Activated CD4-positive, CD25-positive, alpha-beta regulatory T cell treated with anti-CD3 and anti-CD28 coated beads, Interleukin-2, amount 50 U/mL, for 16 hours (primary cell): Measurements from ENCODE around the gene TEP1.
"Not testable (repeated sequence)": the region's sequence is repeated elsewhere in the genome, so short reads cannot be mapped to it uniquely, and the experiment has no call there.

Source experiments
- DNase-seq: peaks from one replicate; pipeline ENCODE4 v3.0.0-alpha.2; 2020; ENCODE audit warnings: low read depth, low spot score

Gene TEP1

GRCh38 chr14:20412876-20413743 is at the start of gene TEP1:
TSS of gene TEP1 (minus strand) at chr14:20413501. CDS start at chr14:20408439, 5,062 bp downstream.
- peak; percentile 44 for DNase-seq

DNA sequence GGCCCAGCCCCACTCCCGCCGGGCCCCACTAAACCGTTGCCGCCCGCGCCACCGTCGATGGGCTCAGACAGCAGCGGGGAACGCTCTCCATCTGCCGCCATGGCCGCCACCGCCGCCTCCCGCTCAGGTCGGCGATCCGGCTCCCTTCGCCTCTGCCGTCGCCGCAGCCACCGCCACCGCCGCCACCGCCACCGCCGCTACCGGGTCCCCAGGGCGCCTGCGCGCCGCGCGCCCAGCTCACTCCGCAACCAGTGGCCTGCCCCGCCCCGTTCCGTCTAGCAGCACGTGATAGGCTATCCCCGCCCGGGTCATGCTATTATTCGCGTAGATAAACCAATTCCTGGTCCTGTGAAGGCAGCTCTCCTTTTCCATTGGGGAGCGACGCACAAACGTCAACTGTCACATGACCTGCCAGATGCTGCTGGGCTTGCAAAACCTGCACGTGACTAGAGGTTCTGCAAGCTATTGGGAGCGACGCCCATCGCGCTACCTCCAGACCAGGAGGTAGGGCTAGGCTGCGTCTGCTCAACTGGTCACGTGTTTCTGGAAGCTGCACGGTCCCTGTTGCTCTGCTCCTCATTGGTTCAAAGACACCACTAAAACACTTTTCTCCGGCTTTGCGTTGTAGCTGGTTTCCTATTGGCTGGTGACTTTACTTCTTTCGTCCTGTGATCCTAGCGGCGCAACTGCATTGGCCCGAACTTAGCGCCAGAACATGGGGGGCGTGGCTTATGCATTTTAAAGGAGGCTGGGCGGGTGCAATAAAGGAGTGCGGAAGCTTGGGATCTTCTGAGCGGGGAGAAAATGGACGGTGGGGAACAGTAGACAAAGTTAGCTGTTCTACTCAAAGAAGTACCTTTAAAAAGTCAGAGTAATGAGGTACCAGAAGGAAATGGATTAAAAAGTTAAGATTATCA is 48.2 kb upstream of the TEP1 start, which contains the start of gene PIP4P1:
PIP4P1 (minus strand) TSS at position 210 of the 917 bp plus-strand sequence; CDS start at position 101, 109 bp downstream.
- DNase-seq: peak; percentile 99

GRCh38 chr14:20460458-20461224 is 47.3 kb upstream of the TEP1 start:
- peak; percentile 27 for DNase-seq

DNA sequence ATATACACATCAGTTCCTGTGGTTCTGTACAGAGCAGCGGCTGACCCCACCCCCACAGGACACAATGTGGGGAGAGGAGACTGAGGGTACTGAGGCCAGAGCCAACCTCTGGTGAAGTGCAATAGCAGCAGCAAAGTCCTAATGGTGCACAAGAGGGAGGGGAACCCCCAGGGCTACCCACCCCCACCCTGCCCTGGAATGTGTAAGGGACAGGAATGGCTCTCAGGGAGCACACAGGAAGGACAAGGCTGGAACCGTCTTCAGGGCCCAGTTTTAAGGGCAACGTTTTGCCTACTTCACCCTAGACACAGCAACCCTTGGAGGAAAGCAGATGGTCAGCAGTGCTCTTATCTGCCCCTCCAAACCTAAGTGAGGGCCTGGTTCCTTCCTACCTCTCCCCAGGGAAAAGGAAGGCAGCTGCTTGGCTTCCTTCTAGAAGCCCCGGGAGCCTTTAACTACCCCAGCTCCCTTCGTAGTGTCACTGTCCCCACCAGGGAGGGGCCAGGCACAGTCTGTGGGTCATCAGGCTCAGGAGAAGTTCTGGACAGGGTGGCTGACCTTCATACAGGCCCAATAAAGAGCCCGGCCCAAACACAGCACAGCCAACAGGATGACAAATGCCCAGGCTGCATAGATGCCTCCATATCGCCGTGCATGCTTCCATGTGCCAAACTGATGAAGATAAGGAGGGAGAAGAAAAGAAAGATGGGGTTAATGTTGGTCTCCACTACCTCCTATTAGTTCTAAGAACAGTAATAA is 44.9 kb upstream of the TEP1 start:
- DNase-seq: no peak

DNA sequence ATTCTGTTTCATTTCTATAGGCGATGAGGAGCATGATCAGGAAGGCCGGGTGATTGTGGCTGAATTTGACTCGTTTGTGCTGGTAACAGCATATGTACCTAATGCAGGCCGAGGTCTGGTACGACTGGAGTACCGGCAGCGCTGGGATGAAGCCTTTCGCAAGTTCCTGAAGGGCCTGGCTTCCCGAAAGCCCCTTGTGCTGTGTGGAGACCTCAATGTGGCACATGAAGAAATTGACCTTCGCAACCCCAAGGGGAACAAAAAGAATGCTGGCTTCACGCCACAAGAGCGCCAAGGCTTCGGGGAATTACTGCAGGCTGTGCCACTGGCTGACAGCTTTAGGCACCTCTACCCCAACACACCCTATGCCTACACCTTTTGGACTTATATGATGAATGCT is 43.7 kb upstream of the TEP1 start:
- no peak for DNase-seq

DNA sequence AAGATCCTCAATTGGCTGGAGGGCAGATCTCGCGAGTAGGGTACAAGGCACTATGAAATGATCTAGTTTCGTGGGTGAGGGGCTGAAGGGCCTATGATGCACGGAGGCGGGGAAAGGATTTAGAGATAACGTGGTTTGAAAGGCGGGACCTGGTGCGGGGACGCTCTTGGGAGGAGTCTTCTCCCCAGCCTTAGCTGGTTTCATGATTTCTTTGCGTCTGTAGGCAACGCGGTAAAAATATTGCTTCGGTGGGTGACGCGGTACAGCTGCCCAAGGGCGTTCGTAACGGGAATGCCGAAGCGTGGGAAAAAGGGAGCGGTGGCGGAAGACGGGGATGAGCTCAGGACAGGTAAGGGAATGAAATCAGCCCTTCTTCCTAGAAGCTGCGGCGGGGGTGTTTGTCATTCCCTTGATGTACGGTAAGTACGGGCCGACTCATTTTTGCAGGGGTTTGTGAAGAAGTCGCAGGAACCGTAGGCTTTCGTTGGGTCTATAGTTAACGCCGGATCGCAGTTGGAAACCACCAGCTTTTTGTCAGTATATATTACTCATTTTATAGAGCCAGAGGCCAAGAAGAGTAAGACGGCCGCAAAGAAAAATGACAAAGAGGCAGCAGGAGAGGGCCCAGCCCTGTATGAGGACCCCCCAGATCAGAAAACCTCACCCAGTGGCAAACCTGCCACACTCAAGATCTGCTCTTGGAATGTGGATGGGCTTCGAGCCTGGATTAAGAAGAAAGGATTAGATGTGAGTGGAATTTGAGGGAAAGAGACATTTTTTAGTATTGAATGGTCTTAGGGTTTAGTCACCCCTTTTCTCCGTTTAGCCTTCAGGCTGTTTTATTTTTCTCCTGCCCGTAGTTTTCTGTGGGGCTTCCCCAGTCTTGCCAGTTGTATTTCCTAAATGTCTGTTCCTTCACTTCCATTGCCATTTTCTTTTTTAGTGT is 42.3 kb upstream of the TEP1 start:
- DNase-seq: no peak

- DNase-seq: peak; percentile 97
Observed at GRCh38 chr14:20454516-20455354, 41.4 kb upstream of the TEP1 start, which contains the start of the genes APEX1 and OSGEP. TSS of gene APEX1 (plus strand) at chr14:20455226. CDS start at chr14:20455646, 420 bp downstream. TSS of gene OSGEP (minus strand) at chr14:20454812. CDS start at chr14:20454683, 129 bp downstream.

DNA sequence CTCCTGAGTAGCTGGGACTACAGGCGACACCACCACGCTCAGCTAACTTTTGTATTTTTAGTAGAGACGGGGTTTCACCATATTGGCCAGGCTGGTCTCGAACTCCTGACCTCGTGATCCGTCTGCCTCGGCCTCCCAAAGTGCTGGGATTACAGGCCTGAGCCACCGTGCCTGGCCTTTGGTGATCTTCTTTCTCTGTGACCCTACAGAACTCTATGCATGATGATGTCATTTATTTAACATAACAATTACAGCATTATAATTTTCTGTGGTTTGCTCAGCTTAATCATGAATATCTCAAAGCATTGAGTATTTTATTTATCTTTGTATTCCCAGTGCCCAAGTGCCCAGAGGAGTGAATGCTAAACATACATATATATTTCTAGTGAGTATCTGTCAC is 39.5 kb upstream of the TEP1 start:
- DNase-seq: not testable (repeated sequence)

GRCh38 chr14:20446889-20447288 is 33.6 kb upstream of the TEP1 start:
- DNase-seq: no peak

- DNase-seq: not testable (repeated sequence)
Observed at GRCh38 chr14:20443650-20444049, 30.3 kb upstream of the TEP1 start.

- no peak for DNase-seq
Observed at GRCh38 chr14:20441461-20441860, 28.2 kb upstream of the TEP1 start.

- DNase-seq: no peak
Observed at GRCh38 chr14:20440882-20441281, 27.6 kb upstream of the TEP1 start.

DNA sequence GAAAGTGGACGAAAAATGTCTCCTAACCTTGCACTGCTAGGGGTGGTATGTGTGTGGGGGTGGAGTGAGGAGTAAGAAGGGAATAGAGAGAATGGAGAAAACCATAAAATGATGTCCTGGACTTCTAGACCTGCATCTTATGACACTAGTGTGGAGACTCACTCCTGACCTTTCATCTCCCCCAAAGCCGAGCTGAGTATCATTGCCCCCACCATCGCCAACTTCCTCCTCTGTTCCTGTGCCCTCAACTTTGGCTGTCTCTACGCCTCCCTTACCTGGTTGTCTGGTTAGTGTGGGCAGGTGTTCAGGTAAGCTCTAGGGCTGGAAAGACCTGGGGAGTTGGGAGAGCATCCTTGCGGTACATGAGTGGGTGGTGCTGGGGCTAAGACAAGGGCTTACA is 27.2 kb upstream of the TEP1 start:
- DNase-seq: no peak

DNA sequence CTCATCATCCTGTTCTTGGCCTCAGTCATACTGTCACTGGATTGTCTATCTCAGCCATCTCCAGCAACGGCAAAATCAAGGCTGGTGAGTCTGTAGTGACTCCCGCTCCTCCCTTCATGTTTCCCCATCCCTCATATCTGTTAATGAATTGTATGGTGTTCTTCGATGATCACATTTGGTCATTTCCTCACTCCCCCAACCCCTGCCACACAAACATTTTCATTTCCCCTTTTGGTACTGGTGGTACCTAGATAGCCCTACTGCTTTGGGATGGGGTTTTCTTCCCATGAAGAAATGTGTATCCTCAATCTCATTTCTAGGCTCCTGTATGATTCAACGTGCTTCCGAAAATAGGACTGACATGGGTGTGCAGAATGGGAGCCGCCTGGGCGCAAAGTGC is 25.4 kb upstream of the TEP1 start:
- no peak for DNase-seq

GRCh38 chr14:20436363-20436755 is 23.1 kb upstream of the TEP1 start:
- no peak for DNase-seq

DNA sequence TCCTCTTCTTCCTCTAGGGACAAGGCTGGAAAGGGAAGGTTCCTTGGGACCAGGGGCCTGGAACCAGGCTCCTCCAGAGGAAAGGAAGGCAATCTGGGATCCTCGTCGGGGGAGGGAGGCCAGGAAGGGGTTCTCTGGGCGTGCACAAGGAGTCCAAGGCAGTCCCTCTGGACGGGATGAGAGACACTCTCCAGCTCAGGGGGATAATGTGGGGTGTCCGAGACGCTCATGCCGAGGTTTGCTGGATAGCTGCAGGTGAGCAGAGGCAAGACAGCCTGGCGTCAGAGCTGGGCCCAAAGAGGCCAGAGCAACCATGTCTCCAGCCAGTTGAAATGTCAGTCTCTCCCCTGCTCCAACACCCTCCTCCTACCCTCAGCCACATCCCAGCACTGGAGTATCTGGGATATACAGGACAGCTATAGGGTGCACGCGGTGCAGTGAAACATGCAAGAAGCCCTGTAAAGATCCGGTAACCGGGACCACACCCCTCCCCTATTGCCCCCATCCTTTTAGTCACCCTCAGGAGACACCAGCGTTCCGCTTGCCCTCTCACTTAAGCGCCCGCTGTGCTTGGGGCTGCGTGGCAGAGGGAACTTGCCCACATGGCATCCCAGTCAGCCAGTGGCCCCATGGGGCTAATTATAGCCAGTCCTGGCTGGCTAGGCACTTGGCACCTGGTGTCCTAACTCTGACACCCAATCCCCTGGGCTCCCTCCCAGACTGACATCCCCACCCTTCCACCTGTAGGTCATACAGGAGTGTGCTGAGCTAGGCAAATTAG is 22.5 kb upstream of the TEP1 start, which contains the start of gene KLHL33:
KLHL33 (minus strand) TSS at position 585 of the 781 bp plus-strand sequence; CDS start at position 230, 355 bp downstream.
- DNase-seq: no peak
